ENCODE measurements around the gene KIF12.

GRCh38 chr9:114097613-114098020, 1.5 kb downstream of the KIF12 start:
- TF ChIP-seq CTCF (optimal IDR thresholded peaks at IDR 0.05 in 1 of 3, IDR thresholded peaks at IDR 0.05 in 1 of 3, conservative IDR thresholded peaks at IDR 0.05 in 1 of 3; ENCODE audit: extremely low read depth in 1 of 3, insufficient read depth in 2 of 3, low read length in 3 of 3) = no peak
- TF ChIP-seq EZH2 (IDR thresholded peaks at IDR 0.05; ENCODE audit: low read length) = no peak

Data from keratinocyte (primary cell).